Uterus (tissue), 2 donors: ENCODE data around the gene FCHO2.

Source experiments
- CTCF ChIP-seq, 4 experiments: fragments of 200-600 bp in 2 of 4; fragments of 450-650 bp in 2 of 4; sonication (generic) in 2 of 4; IDR thresholded peaks; one replicate each; pipeline ENCODE4 v1.5.1; 2016 to 2019; ENCODE audit warnings: antibody characterized with exemption in 4 of 4, mild to moderate bottlenecking in 2 of 4, moderate library complexity in 1 of 4
- POLR2A ChIP-seq, 2 donors: fragments of 450-650 bp; IDR thresholded peaks; one replicate each; pipeline ENCODE4 v1.6.1; 2016; ENCODE audit warnings: antibody characterized with exemption in 2 of 2, mild to moderate bottlenecking in 1 of 2, moderate library complexity in 1 of 2

GRCh38 chr5:73135021-73135420, 179.2 kb downstream of the FCHO2 start:
- TF ChIP-seq CTCF (IDR thresholded peaks at IDR 0.05) (no peak), POLR2A (IDR thresholded peaks at IDR 0.05) (no peak)
